HG03108 (cell line): Measurements from ENCODE around the gene ZGPAT.

Experiments used
- ATAC-seq: cut with Tn5 transposase; IDR thresholded peaks from one replicate; pipeline ENCODE4 v1.9.1; 2021; ENCODE audit warnings: moderate library complexity; ENCODE audit not compliant: unreplicated experiment

ZGPAT gene

DNA sequence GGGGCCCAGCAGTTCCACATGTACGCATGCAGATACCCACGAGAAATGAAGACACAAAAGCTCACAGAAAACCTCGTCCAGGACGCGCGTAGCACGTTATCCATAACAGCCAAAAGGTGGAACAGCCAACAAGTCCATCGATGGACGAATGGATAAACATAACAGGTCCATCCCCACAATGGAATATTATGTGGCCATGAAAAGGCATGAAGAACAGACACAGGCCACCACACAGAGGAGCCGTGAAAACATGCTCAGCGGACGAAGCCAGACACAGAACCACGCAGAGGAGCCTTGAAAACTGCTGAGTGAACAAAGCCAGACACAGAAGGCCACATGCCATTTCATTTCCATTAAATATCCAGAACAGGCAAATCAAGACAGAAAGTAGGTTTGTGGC lies 69.8 kb downstream of the ZGPAT start:
- ATAC-seq: no peak

DNA sequence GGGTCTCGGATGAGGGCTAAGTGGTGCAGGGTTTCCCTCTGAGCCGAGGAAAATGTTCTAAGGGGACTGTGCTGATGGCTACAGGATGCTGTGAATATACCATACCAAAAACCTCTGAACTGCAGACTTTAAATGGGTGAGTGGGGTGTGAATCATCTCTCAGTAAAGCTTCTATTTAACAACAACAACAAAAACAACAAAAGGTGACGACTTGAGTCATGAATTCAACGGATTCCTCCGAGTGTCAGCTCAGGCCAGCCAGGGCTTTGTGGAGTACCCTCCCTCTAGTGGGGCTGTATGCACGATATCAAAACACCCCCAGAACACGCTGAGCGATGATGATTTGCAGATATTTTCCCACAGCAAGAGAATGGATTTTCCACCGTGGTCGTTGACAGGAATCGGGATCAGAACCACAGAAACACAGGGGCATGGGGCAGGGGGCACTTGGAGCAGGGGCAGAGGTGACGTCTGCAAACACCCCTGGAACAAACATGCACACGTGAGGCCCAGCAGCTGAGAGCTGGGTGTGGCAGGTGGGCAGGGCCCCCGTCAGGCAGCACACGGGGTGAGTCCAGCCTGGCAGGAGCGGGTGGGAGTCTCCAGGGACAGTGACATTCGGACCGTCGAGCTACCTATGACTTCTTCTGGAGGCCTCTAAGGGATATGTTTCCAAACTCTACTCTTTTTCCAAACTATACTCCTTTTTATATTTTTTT lies 70.4 kb downstream of the ZGPAT start:
- ATAC-seq: no peak

DNA sequence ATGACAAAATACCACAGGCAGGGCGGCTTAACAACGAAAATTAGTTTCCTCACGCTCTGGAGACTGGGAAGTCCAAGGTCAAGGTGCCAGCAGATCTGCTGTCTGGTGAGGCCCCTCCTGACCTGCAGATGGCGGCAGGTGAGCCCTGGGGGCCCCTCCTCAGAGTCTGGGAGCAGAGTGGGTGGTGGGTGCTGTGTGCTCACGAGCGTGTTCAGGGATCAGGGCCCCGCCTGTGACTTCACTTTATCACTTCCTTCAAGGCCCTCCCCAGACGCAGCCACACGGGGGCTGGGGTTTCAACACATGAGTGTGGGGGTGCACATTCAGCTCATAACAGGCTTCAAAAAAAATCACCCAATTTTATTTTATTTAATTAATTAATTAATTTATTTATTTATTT lies 71.0 kb downstream of the ZGPAT start:
- ATAC-seq: no peak

GRCh38 chr20:63781181-63781580 lies 73.3 kb downstream of the ZGPAT start:
- ATAC-seq: no peak

- no peak for ATAC-seq
Observed at GRCh38 chr20:63782051-63782471, 74.2 kb downstream of the ZGPAT start.

DNA sequence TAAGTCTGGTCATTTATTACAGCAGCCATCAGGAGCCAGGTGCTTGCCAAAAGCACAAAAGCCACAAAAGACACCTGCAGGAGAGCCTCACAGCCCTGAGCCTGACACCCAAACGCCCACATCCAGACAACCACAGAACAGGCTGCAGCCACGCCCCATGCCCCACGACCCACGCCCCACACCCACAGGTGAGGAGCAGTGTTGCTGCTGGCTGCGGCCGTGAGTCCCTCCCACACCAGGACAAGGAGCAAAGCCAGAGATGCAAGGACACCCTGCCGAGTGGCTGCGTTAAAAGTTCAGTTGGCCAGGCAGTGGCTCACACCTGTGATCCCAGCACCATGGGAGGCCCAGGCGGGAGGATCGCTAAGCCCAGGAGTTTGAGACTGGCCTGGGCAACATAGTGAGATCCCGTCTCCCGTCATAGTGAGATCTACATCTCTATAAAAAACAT lies 74.7 kb downstream of the ZGPAT start:
- no peak for ATAC-seq

- ATAC-seq: no peak
Observed at GRCh38 chr20:63783970-63784369, 76.1 kb downstream of the ZGPAT start.

- ATAC-seq: no peak
Observed at GRCh38 chr20:63785691-63786131, 77.9 kb downstream of the ZGPAT start.
